Stimulated activated CD8-positive, alpha-beta memory T cell treated with anti-CD3 and anti-CD28 coated beads, Interleukin-4, amount 100 ng/mL, for 48 hours (primary cell): ENCODE results near the gene NRAP.

Experiments used
- DNase-seq: peaks from one replicate; pipeline ENCODE4 v3.0.0-alpha.2; 2020

NRAP gene, protein sequence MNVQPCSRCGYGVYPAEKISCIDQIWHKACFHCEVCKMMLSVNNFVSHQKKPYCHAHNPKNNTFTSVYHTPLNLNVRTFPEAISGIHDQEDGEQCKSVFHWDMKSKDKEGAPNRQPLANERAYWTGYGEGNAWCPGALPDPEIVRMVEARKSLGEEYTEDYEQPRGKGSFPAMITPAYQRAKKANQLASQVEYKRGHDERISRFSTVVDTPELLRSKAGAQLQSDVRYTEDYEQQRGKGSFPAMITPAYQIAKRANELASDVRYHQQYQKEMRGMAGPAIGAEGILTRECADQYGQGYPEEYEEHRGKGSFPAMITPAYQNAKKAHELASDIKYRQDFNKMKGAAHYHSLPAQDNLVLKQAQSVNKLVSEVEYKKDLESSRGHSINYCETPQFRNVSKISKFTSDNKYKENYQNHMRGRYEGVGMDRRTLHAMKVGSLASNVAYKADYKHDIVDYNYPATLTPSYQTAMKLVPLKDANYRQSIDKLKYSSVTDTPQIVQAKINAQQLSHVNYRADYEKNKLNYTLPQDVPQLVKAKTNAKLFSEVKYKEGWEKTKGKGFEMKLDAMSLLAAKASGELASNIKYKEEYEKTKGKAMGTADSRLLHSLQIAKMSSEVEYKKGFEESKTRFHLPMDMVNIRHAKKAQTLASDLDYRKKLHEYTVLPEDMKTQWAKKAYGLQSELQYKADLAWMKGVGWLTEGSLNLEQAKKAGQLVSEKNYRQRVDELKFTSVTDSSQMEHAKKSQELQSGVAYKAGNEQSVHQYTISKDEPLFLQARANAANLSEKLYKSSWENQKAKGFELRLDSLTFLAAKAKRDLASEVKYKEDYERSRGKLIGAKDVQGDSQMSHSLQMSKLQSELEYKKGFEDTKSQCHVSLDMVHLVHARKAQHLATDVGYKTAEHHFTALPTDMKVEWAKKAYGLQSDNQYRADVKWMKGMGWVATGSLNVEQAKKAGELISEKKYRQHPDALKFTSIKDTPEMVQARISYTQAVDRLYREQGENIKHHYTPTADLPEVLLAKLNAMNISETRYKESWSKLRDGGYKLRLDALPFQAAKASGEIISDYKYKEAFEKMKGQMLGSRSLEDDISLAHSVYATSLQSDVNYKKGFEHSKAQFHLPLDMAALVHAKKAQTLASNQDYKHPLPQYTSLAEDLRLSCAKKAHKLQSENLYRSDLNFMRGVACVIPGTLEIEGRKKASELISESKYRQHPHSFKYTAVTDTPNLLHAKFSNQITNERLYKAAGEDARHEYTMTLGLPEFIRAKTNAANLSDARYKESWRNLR (N-terminal part only)

GRCh38 chr10:113663908-113664307 is at the start of gene NRAP:
NRAP (minus strand) TSS chr10:113664041; CDS start chr10:113663882, 159 bp downstream.
- no peak for DNase-seq

- no peak for DNase-seq
Observed at GRCh38 chr10:113713640-113713982, 49.8 kb upstream of the NRAP start.

DNA sequence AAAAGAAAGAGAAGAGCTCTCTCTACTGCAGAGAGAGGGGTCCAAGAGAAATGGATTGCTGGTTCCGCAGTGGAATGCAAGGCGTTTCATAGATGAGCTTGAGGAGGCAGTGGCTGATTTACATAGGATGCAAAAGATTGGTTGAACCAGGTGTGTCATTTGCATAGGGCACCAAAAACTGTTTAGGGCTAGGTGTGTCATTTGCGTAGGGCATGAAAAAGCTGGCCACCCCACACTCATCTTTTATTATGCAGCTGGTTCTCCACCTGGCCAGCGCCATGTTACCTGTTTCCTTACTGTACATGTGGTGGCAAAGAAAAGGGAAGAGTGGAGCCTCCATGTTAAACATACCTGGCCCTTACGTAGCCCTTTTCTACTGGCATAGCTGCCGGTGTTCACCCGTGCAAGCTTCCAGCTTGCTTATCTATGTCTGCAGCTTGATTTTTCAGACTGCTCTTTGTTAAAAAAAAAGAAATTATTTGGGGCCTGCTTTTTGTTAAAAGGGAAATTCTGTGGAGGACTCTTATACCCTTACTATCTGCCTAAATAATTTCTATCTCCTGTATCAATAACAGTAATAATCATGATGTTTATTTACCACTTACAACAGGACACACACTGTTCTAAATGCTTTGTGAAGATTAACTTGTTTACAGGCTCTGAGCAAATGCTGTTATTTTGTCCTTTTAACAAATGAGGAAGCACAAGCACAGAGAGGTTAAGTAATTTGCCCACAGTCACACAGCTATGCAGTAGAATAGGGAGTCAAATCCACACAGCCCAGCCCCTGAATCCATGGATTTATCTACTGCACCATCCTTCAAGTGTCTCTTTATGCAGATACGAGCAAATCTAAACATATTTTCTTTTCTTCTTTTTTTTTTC is 49.2 kb upstream of the NRAP start:
- no peak for DNase-seq

- DNase-seq: no peak
Observed at GRCh38 chr10:113712024-113712423, 48.2 kb upstream of the NRAP start.

- no peak for DNase-seq
Observed at GRCh38 chr10:113711142-113711541, 47.3 kb upstream of the NRAP start.

- DNase-seq: no peak
Observed at GRCh38 chr10:113709221-113709838, 45.5 kb upstream of the NRAP start.

DNA sequence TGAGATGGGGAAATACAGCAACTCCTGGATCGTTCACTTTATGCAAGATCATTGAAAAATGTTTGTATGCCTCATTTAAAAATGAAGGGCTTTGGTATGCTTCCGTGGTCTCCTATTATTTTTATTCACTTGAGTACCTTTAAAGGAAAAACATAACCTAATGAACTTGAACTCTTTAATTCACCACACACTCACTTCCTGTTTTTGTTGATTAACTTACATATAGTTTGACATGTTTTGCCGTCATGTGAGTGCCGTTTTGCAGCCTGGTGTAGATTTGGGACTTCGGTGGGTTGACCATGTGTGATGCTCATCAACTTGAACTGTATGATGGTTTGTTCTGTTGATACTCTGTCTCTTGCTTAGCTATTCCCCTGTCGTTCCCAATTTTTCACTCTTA is 44.8 kb upstream of the NRAP start:
- DNase-seq: no peak

DNA sequence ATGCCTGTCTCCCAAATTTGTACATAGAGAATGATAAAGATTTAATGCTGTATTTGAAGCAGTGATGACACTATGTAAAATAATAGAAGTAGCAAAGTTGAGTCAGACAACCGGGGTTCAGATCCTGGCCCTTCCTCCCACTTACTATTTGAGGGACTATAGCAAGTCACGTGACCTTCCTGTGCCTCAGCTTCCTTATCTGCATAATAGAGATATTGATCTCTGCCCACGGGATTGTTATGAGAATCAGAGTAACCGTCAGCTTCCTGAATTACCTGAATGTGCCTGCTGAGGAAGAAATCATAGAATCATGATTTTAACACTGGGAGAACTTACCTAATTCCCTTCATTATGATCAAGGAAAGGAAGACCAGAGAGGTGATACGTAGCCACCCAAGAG is 42.8 kb upstream of the NRAP start:
- no peak for DNase-seq

DNA sequence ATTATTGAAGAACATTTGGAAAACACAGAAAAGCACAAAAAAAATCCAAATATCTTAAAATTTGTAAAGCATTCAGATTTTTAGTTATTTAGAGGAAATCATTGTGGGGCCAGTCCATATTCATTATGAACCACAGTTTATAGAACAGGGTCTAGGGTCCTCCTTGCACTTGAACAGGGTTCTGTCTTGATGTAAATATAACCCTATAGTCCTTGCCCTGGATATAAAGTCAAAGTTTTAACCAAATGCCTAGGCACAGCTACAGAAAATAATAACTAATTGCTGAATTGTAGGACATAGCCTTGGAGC is 41.5 kb upstream of the NRAP start:
- no peak for DNase-seq

- DNase-seq: no peak
Observed at GRCh38 chr10:113704637-113705343, 40.9 kb upstream of the NRAP start.

DNA sequence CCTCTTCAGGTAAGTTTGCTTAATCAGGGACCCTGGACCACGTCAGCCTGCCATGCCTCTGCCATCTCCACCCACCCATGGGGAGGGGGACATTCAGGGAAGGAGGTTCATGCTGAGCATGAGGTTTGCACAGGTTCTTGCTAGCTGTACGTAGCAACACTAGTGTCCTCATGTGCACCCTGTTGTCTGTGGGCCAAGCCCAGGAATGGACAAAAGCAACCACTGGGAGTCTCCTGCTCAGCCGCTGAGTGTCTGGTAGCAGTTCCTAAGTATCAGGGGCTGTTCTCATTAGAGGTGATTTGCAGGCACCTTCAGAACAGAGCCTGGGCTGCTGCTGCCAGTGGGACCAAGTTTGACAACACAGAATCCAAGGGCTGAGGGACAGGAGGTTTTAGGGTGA is 33.8 kb upstream of the NRAP start:
- DNase-seq: no peak

DNA sequence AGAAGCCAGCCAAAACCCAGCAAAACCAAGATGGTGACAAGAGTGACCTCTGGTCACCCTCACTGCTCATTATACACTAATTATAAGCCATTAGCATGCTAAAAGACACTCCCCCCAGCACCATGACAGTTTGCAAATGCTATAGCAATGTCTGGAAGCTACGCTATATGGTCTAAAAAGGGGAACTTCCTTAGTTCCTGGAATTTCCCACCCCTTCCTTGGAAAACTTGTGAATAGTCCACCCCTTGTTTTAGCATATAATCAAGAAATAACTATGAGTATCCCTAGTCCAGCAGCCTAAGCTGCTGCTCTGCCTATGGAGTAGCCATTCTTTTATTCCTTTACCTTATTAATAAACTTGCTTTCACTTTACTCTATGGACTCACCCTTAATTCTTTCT is 31.9 kb upstream of the NRAP start:
- DNase-seq: no peak

DNA sequence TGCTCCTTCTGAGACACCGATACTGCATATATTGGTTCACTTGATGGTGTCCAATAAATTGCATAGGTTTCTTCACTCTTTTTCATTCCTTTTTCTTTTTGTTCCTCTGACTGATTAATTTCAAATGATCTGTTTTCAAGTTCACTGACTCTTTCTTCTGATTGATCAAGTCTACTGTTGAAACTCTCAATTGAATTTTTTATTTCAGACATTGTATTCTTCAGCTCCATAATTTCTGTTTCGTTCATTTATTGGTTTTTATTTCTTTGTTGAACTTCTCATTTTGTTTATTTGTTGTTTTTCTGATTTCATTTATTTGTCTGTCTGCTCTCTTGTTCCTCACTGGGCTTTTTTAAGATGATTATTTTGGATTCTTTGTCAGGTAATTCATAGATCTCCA is 29.5 kb upstream of the NRAP start:
- no peak for DNase-seq

GRCh38 chr10:113692271-113692670 is 28.4 kb upstream of the NRAP start:
- DNase-seq: no peak

DNA sequence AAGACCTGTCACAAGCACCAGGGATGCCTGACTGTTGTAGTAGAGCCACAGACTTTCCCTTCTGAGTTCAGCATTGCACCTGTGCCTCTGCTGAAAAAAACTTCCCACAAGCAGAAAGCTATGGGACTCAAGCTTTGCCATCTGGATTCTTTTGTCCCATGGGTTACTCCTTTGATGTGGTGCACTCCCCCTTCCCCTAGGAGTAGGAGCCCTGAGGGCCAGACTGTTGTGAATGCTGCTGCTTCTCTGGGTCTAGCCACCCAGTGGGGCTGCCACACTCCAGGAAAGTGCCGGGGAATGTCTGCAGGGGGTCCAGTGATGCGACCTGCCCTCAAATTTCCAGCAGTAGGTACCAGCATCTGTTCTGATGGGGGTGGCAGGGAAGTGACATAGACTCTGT is 27.5 kb upstream of the NRAP start:
- no peak for DNase-seq

GRCh38 chr10:113690749-113691148 is 26.9 kb upstream of the NRAP start:
- no peak for DNase-seq

DNA sequence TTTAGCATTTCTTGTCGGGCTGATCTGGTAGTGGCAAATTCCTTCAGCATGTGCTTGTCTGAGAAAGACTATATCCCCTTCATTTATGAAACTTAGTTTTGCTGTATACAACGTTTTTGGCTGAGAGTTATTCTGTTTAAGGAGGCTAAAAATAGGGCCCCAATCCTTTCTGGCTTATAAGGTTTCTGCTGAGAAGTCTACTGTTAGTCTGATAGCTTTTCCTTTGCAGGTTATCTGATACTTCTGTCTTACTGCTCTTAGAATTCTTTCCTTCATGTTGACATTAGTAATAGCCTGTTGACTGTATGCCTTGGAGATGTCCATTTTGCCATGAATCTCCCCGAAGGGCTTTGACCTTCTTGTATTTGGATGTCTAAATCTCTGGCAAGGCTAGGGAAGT is 25.7 kb upstream of the NRAP start:
- DNase-seq: no peak

- no peak for DNase-seq
Observed at GRCh38 chr10:113689057-113689456, 25.2 kb upstream of the NRAP start.

DNA sequence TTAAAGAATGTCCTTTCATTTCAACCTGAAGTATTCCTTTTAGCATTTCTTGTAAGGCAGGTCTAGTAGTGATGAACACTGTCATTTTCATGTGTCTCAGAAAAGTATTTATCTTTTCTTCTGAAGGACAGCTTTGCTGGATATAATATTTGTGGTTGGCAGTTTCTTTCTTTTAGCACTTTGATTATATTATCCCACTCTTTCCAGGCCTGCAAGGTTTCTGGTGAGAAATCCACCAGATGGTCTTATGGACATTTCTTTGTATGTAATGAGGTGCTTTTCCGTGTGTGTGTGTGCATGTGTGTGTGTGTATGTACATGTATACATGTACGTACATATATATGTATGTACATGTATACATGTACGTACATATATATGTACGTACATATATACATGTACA is 23.2 kb upstream of the NRAP start:
- no peak for DNase-seq

DNA sequence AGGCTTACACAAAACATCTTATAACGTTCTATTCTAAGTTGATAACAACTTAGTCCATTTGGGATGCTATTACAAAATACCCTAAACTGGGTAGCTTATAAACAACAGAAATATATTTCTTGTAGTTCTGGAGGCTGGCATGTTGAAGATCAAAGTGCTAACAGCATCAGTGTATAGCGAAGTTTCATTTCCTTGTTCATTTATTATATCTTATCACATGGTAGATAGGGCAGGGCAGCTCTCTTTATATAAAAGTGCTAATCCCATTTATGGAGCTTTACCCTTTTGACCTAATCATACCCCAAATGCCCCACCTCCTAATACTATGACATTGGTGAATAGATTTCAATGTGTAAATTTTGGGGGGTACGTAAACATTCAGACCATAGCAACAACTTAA is 22.2 kb upstream of the NRAP start:
- DNase-seq: no peak

GRCh38 chr10:113683300-113683699 is 19.5 kb upstream of the NRAP start:
- DNase-seq: no peak
